GM18873 (cell line): Measurements from ENCODE around the gene LRRK1.

Experiments
- ATAC-seq: cut with Tn5 transposase; IDR thresholded peaks from one replicate; pipeline ENCODE4 v1.9.1; 2021; ENCODE audit warnings: mild to moderate bottlenecking, moderate library complexity, moderate number of reproducible peaks; ENCODE audit not compliant: unreplicated experiment, low FRiP score

The LRRK1 gene

GRCh38 chr15:101051291-101052030 lies 132.3 kb downstream of the LRRK1 start:
- no peak for ATAC-seq

DNA sequence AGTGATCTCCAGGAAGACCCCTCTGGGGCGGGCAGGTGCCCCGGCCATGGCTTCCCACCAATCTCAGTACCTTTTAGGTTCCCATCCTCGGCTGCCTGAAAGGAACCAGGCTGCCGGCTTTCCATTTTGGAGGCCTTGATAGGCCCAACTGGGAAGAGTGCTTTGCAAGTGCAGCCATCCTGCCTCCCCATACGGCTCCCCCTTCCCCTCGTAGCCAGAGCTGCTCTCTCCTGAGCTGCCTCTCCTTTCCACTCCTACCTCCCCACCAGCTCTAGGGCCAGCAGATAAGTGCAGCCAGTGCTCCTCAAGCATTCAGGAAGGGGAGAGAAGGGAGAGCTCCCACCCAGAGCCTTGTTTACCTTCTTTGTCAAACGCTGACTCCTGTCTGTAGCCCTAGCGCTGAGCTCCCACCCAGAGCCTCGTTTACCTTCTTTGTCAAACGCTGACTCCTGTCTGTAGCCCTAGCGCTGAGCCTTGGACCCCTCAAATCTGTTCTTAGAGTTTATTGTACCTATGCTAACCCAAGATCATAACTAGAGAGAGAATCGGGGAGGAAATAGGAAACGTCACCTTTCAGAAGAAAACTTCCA lies 133.0 kb downstream of the LRRK1 start:
- ATAC-seq, result no peak

- no peak for ATAC-seq
Measured at GRCh38 chr15:101052681-101053121, 133.5 kb downstream of the LRRK1 start.

GRCh38 chr15:101053261-101053660 lies 134.1 kb downstream of the LRRK1 start:
- no peak for ATAC-seq

- ATAC-seq, result no peak
Measured at GRCh38 chr15:101054116-101054515, 135.0 kb downstream of the LRRK1 start.

GRCh38 chr15:101054991-101055390 lies 135.8 kb downstream of the LRRK1 start:
- no peak for ATAC-seq

GRCh38 chr15:101055411-101055810 lies 136.3 kb downstream of the LRRK1 start:
- no peak for ATAC-seq

DNA sequence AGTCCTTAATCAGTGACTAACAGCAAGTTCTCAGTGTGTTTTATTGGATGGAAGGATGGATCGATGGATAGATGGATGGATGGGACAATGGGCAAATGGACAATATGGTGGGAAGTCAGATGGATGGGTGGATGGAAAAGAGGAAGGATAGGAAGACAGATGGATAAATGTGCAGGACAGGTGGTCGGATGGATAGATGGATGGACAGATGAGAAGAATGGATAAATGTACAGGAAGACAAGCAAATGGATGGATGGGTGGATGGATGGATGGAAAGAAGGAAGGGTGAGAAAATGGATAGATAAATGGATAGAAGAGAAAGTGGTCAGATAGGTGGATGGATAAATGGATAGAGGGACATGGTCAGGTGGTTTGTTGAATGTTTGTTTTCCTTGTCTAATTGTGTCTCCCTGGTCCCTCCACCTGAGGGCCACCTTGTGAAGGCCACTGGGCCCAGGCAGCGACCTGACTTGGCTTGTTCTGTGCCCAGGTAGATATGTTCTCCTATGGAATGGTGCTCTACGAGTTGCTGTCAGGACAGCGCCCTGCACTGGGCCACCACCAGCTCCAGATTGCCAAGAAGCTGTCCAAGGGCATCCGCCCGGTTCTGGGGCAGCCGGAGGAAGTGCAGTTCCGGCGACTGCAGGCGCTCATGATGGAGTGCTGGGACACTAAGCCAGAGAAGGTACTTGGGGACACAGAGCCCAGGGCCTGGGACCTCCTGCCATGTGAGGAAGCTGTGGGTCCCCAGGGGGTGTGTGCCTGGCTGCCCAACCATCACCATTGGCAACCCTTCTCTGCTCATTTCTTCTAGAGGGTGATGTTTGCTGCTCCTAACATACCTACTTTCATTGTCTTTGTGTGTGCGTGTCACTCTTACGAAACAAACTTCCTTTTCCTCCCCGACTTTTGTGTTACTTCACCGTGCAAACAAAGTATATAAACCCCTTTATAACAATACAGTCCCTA lies 137.5 kb downstream of the LRRK1 start:
- ATAC-seq, result no peak

GRCh38 chr15:101057841-101058407 lies 138.8 kb downstream of the LRRK1 start:
- no peak for ATAC-seq

DNA sequence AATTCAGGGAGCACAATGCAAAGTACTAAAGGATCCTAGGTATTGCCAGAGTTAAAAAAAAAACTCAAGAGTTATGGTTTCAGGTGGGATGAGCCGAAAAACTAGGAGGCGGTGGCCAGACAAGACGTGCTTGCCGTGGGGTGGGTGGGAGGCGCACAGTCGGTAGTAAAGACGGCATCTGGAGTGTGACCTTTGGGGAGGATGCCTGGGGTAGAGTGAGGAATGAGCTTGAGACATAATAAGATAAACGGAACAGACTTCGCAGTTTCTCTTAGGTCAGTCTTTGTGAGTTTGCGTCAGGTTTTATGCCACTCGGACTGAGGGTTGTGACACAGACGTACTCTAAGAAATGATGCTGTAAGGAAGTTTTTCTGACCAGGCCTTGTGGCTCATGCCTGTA lies 139.6 kb downstream of the LRRK1 start:
- no peak for ATAC-seq

DNA sequence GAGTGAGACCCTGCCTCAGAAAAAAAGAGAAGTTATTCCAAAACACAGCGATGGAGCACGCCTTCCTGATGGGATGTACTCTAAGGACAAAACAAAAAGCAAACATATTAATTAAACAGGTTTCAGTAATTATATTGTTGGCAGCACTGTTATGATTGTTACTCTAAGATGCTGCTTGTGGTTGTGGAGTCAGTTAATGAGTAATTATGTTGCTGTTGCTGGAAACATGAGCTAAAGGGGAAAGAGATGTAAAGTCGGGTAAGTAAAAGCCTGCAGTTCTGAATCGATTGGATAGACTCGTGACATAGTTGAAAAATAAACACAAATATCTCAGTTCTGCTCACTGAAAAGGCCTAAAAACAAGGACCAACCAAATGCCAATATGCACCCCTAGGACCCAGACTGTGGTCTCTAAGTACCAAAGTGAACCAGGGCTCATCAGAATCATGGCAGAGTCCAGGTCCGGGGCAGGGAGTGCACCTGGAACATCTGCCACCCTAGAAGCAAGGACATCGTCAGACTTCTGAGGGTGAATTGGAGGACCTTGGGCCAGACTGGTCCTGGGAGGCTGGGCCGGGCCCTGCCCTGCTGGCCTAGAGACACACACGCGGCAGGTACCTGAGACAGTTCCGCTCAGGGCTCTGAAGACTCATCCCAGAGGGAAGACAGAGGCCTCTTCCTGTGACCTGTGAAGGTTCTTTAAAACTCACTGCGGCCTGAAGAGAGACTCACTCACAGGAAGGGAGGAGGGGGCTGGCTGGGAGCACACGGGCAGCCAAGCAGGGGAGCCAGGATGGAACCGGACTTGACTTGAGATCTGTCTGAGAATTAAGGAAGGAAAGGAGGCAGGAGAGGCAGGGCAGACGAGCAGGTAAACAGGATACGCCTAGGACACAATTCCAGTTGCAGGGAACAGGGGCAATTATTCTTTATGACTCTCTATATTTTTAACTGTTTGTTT lies 140.5 kb downstream of the LRRK1 start:
- no peak for ATAC-seq

DNA sequence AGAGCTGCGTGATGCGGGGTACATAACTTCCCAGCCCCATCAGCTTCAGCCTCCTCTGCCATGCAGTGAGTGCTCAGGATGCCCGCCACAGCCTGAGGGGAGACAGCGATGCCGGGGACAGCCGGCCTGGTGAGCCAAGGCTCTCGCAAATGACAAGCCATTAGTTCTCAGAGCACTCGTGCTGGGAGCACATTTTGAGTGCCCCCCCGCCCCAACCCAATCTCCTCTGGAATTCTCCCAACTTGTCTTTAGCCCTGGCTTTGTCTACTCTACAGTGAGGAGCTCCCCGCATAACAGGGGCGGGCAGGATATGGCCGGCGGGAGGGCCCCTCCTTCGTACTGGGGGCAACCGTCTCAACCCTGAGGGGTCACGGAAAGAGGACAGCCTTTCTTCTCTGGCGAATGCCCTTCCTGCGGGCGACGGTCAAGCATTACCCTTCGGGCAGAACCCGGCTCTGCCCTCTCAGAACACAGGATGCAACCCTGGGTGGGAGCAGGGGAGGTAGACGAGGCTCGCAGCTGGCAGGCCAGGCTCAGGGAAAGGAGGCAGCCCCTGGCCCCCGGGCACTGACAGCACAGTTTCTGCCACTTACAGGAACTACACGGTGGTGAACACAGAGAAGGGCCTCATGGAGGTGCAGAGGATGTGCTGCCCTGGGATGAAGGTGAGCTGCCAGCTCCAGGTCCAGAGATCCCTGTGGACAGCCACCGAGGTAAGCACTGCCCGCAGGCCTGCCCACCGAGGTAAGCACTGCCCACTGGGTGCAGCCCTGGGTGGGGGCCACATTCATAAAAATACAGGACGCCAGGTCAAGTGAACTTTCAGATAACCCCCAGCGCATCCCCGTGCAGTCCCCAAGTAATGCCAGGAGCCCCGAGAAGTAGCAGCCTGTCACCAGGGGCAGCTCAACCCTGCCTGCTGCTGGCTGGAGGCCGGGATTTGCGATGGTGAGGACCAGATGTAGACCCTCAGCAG lies 141.7 kb downstream of the LRRK1 start:
- ATAC-seq, result no peak

- ATAC-seq, result no peak
Measured at GRCh38 chr15:101062063-101062462, 142.9 kb downstream of the LRRK1 start.

- peak; percentile 78 for ATAC-seq
Measured at GRCh38 chr15:101062471-101063171, 143.5 kb downstream of the LRRK1 start.

- no peak for ATAC-seq
Measured at GRCh38 chr15:101063212-101063611, 144.1 kb downstream of the LRRK1 start.

DNA sequence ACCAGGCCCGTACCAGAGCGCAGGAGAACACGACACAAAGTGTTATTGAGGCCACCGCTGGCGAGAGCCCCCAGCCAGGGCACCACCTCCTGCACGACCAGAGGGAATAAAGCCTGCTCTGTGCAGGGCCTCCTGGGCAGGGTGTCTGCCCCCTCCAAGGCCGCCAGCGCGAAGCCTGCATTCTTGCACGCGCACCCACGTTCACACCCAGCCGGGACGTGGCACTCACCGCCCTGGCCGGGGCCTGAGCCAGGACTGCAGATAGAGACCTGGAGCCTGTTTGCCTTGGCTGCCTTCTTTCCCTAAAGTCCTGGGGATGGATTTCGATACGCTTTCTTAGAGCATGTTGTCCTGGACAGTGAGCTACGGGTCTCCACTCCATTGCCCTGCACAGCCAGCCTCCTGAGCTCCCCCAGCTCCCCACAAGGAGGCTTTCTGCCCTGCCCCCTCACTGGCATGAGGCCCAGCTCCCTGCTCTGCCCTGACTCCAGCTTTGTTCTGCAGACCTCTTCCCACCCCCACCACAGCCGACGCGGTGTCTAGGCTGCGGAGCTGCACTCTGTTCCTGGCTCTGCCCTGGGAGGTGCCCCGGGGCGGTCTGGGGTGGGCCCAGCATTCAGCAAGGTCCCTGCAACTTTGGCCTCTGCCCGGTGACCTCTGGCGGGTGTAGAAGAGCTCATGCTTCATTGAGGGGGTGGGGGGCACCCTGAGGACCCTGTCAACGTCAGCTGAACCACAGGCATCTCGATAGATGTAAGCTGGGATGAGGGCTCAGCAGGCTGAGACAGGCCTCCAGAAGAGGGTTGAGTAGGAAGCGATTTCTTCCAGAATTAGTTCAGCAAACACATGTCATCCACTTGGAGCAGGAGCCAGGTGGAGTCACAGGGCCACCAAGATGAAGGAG lies 145.0 kb downstream of the LRRK1 start:
- no peak for ATAC-seq
